GM12878 (cell line): Measurements from ENCODE around the gene WDR76. TPM values are rescaled to one million over a fixed set of nuclear protein-coding genes. Genes with fewer than 3 reads are reported as not detected.
A peak's percentile ranks its signal among the peaks of the same experiment; 100 is the strongest.

Experiments used
- CHD4 ChIP-seq: fragments of 200-600 bp; sonication (generic); IDR thresholded peaks from 2 replicates; pipeline ENCODE4 v1.6.1; 2016; ENCODE audit warnings: mild to moderate bottlenecking
- ESRRA ChIP-seq: IDR thresholded peaks from 2 replicates; pipeline ENCODE4 v1.6.1; 2012; ENCODE audit warnings: mild to moderate bottlenecking, low read length, improper control_type of control experiment
- GABPA ChIP-seq: IDR thresholded peaks from 2 replicates; pipeline ENCODE4 v1.6.1; 2014; ENCODE audit warnings: antibody characterized with exemption, low read depth, mild to moderate bottlenecking, inconsistent platforms
- IKZF1 ChIP-seq: fragments of 450-650 bp; conservative IDR thresholded peaks from 2 replicates; pipeline ENCODE4 v1.6.1; 2017; ENCODE audit warnings: antibody characterized with exemption, mild to moderate bottlenecking
- IKZF2 ChIP-seq, 2 experiments: fragments of 450-650 bp; IDR thresholded peaks; 2 replicates each; pipeline ENCODE4 v1.6.1; 2017; ENCODE audit warnings: mild to moderate bottlenecking in 2 of 2, moderate library complexity in 2 of 2
- KDM1A ChIP-seq: fragments of 200-600 bp; sonication (generic); IDR thresholded peaks from 2 replicates; pipeline ENCODE4 v1.6.1; 2016; ENCODE audit warnings: borderline replicate concordance
- MTA2 ChIP-seq: fragments of 450-650 bp; IDR thresholded peaks from 2 replicates; pipeline ENCODE4 v1.6.1; 2016; ENCODE audit warnings: low read depth, mild to moderate bottlenecking, moderate library complexity
- NFIC ChIP-seq: IDR thresholded peaks from 2 replicates; pipeline ENCODE4 v1.6.1; 2012; ENCODE audit warnings: low read depth, mild to moderate bottlenecking, inconsistent platforms, low read length, moderate library complexity
- NRF1 ChIP-seq: conservative IDR thresholded peaks from 2 replicates; pipeline ENCODE4 v1.6.1; 2011; ENCODE audit warnings: mild to moderate bottlenecking, low read depth, low read length, improper control_type of control experiment
- RAD21 ChIP-seq: IDR thresholded peaks from 2 replicates; pipeline ENCODE4 v1.6.1; 2011; ENCODE audit warnings: mild to moderate bottlenecking, low read depth, low read length, moderate library complexity; ENCODE audit not compliant: insufficient read depth
- RAD51 ChIP-seq: fragments of 450-650 bp; IDR thresholded peaks from 2 replicates; pipeline ENCODE4 v1.6.1; 2016; ENCODE audit warnings: moderate library complexity, mild to moderate bottlenecking, inconsistent platforms
- RBBP5 ChIP-seq: fragments of 200-600 bp; sonication (generic); conservative IDR thresholded peaks from 2 replicates; pipeline ENCODE4 v1.6.1; 2016
- SRF ChIP-seq, 2 experiments: IDR thresholded peaks; 2 replicates each; pipeline ENCODE4 v1.6.1; 2011; ENCODE audit warnings: low read depth in 2 of 2, low read length in 2 of 2, mild to moderate bottlenecking in 1 of 2, moderate library complexity in 1 of 2
- SUPT20H ChIP-seq: IDR thresholded peaks from 2 replicates; pipeline ENCODE4 v1.6.1; 2011; ENCODE audit warnings: low read depth, mild to moderate bottlenecking, low read length, moderate library complexity, borderline replicate concordance; ENCODE audit not compliant: control insufficient read depth
- TCF12 ChIP-seq: IDR thresholded peaks from 2 replicates; pipeline ENCODE4 v1.6.1; 2011; ENCODE audit warnings: low read depth, mild to moderate bottlenecking, low read length
- ZNF622 ChIP-seq: fragments of 450-650 bp; IDR thresholded peaks from 2 replicates; pipeline ENCODE4 v1.6.1; 2017; ENCODE audit warnings: mild to moderate bottlenecking, inconsistent platforms
- polyA plus RNA-seq, 11 experiments: library from polyadenylated mRNA; depleted of rRNA in 4 of 11; unstranded in 6 of 11; stranded (reverse) in 5 of 11; fragments of >200 nt; fragmentation: Nextera tagmentation in 4 of 11; fragmentation: Illumina TruSeq in 1 of 11; extraction: Ambion mirVana in 4 of 11; extraction: Trizol in 1 of 11; gene quantifications; 1 replicate in 1 of 11; 2 replicates in 10 of 11; pipeline versions ENCODE4 v1.2.1 to v1.2.3, GENCODE V29; 2011 to 2016; ENCODE audit warnings: inconsistent platforms in 2 of 11, missing spikeins in 2 of 11, low read depth in 1 of 11
- total RNA-seq, 4 experiments: library from RNA; depleted of rRNA in 3 of 4; stranded (reverse); fragments of >200 nt in 3 of 4; fragmentation: Illumina TruSeq in 1 of 4; extraction: Trizol in 1 of 4; gene quantifications; 2 replicates each; pipeline versions ENCODE4 v1.2.1 to v1.2.3, GENCODE V29; 2013 to 2021
- TF ChIP-seq, protein P1 (sequence below): fragments of 450-650 bp; IDR thresholded peaks from 2 replicates; pipeline ENCODE4 v1.6.1; 2017; ENCODE audit warnings: mild to moderate bottlenecking
- TF ChIP-seq, protein P2 (sequence below): IDR thresholded peaks from 2 replicates; pipeline ENCODE4 v1.6.1; 2012; ENCODE audit warnings: low read depth, low read length, improper control_type of control experiment
- TF ChIP-seq, protein P3 (sequence below): fragments of 150-350 bp; IDR thresholded peaks from 2 replicates; pipeline ENCODE4 v1.6.1; 2014; ENCODE audit warnings: mild to moderate bottlenecking, low read depth, low read length
- TF ChIP-seq, protein P4 (sequence below): IDR thresholded peaks from 2 replicates; pipeline ENCODE4 v1.6.1; 2011; ENCODE audit warnings: low read depth, low read length, improper control_type of control experiment, borderline replicate concordance
- TF ChIP-seq, protein P5 (sequence below): IDR thresholded peaks from 2 replicates; pipeline ENCODE4 v1.6.1; 2011; ENCODE audit warnings: low read depth, mild to moderate bottlenecking, low read length, moderate library complexity, borderline replicate concordance; ENCODE audit errors: extremely low read depth

WDR76 gene
- total and polyA plus RNA-seq, 10 of the 15 experiments (the other 5 are each of a cell fraction or from before 2014, with no cell fraction given) = 8.0 to 59.7 (median 34.5) TPM

DNA sequence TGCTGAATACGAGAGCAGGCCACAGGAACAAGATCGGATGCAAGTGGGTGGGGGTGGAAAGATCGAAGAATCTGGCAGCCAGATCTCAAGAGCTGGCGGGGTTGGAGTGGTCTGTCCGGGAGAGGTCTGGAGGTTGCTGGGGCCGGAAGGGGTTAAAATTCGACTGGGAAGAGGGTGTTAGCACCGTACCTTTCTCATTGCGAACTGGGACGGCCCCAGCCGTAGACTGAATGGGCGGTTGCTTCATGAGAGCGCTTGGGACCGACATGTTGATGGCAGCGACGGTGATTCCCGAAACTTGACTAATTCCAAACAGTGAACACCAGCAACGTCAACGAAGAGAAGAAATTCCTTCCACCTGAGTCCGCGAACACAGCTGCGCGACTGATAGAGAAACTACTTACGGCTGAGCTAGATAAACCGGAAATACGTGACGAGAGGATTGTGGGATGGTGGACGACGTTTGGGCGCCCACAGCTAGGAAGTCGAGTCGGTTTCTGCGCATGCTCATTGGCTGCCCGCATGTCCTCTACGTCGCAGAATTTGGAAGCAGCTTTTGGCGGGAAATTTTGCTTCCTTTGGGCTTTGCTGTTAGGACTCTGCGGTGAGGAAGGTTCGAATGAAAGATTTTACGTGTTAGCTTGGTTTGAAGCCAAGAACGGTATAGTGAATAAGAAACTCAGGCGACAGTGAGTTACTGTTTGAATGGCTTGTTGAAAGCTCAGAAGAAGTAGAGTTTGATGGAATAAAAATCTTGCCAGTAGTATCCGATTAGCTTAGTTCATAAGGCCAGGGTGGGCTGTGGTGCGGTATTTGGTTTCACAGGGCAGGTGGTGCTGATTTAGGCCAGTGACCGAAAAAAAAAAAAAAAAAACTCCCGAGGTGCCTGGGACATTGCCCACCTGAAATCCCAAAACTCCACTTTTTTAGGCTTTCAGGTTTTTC lies 2.2 kb upstream of the WDR76 start, which contains the start of gene MFAP1 (continued):
- TF ChIP-seq, protein P1, sequence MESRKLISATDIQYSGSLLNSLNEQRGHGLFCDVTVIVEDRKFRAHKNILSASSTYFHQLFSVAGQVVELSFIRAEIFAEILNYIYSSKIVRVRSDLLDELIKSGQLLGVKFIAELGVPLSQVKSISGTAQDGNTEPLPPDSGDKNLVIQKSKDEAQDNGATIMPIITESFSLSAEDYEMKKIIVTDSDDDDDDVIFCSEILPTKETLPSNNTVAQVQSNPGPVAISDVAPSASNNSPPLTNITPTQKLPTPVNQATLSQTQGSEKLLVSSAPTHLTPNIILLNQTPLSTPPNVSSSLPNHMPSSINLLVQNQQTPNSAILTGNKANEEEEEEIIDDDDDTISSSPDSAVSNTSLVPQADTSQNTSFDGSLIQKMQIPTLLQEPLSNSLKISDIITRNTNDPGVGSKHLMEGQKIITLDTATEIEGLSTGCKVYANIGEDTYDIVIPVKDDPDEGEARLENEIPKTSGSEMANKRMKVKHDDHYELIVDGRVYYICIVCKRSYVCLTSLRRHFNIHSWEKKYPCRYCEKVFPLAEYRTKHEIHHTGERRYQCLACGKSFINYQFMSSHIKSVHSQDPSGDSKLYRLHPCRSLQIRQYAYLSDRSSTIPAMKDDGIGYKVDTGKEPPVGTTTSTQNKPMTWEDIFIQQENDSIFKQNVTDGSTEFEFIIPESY = no peak
- TF ChIP-seq NRF1 (peak; percentile 61), ZNF622 (no peak), TCF12 (peak; percentile 63; the same call in 1 of the 2 replicates), SUPT20H (no peak), CHD4 (no peak), RBBP5 (no peak), KDM1A (no peak), RAD21 (no peak), ESRRA (no peak), MTA2 (no peak), SRF (IDR thresholded peaks at IDR 0.05; ENCODE audit: low read depth in 2 of 2, low read length in 2 of 2) (no peak), IKZF2 (IDR thresholded peaks at IDR 0.05) (peak; percentile 46 to 52; a peak in 1 of 4 replicates), IKZF1 (peak; percentile 83), NFIC (0 out of 2 replicates have a peak, but pooled peaks have one; percentile 40), GABPA (peak; percentile 88), RAD51 (no peak)
- TF ChIP-seq, protein P2, sequence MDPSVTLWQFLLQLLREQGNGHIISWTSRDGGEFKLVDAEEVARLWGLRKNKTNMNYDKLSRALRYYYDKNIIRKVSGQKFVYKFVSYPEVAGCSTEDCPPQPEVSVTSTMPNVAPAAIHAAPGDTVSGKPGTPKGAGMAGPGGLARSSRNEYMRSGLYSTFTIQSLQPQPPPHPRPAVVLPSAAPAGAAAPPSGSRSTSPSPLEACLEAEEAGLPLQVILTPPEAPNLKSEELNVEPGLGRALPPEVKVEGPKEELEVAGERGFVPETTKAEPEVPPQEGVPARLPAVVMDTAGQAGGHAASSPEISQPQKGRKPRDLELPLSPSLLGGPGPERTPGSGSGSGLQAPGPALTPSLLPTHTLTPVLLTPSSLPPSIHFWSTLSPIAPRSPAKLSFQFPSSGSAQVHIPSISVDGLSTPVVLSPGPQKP = peak; percentile 63; the same call in 1 of the 2 replicates
- TF ChIP-seq, protein P3, sequence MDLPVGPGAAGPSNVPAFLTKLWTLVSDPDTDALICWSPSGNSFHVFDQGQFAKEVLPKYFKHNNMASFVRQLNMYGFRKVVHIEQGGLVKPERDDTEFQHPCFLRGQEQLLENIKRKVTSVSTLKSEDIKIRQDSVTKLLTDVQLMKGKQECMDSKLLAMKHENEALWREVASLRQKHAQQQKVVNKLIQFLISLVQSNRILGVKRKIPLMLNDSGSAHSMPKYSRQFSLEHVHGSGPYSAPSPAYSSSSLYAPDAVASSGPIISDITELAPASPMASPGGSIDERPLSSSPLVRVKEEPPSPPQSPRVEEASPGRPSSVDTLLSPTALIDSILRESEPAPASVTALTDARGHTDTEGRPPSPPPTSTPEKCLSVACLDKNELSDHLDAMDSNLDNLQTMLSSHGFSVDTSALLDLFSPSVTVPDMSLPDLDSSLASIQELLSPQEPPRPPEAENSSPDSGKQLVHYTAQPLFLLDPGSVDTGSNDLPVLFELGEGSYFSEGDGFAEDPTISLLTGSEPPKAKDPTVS = no peak
- TF ChIP-seq, protein P4, sequence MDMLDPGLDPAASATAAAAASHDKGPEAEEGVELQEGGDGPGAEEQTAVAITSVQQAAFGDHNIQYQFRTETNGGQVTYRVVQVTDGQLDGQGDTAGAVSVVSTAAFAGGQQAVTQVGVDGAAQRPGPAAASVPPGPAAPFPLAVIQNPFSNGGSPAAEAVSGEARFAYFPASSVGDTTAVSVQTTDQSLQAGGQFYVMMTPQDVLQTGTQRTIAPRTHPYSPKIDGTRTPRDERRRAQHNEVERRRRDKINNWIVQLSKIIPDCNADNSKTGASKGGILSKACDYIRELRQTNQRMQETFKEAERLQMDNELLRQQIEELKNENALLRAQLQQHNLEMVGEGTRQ = no peak; the same call in 1 of the 2 replicates
- TF ChIP-seq, protein P5, sequence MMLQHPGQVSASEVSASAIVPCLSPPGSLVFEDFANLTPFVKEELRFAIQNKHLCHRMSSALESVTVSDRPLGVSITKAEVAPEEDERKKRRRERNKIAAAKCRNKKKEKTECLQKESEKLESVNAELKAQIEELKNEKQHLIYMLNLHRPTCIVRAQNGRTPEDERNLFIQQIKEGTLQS = no peak
